ENCODE data around the gene ULK3. TPM values are rescaled to one million over a fixed set of nuclear protein-coding genes. Genes with fewer than 3 reads are reported as not detected.
A peak's percentile ranks its signal among the peaks of the same experiment; 100 is the strongest.

ULK3 gene
- total RNA-seq, 1 donor from 2014 or later, result 24.3 TPM

DNA sequence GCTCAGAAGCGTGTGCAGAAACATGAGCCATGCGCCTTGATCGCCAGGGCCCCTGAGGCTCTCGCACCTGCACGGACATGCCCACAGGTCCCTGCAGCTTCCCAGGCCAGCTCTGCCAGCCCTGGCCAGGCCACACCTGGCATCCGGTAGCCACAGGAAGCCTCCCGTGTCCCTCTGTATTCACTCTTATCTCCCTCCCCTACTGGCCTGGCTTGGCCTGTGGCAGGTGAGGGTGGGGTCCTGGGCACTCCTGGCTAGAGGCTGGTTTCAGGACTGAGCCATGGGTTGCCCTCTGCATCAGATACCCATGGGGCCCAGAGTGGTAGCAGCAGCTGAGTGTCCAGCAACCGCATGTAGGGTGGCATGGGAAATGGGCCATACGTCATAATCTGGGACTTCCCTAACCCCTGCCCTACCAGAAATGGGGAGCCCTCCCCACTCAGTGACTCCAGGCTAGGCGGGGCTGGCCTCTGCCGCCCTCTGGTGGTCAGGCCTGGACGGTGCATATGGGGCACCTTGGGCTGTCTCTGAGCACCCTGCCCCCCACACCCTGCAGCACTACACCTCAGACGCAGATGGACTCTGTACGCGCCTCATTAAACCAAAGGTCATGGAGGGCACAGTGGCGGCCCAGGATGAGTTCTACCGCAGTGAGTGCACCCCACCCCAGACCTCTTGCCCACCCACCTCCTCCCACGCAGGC, 42.9 kb downstream of the ULK3 start:
- Mint-ChIP-seq H3K4me3 (ENCODE audit: unreplicated experiment) (no peak overlapping the region), H3K9me3 (ENCODE audit: low read depth) (no peaks in the 10 kb centered on the region), H3K27me3 (ENCODE audit: low read depth) (no peaks in the 10 kb centered on the region), H3K27ac (ENCODE audit: unreplicated experiment) (peak overlapping the region; percentile 17), H3K36me3 (ENCODE audit: low read depth) (peaks cover 17% of the 10 kb centered on the region), H3K4me1 (ENCODE audit: low read depth) (no peaks in the 10 kb centered on the region)
- no peak for DNase-seq (ENCODE audit: low spot score)
- TF ChIP-seq, protein P1, sequence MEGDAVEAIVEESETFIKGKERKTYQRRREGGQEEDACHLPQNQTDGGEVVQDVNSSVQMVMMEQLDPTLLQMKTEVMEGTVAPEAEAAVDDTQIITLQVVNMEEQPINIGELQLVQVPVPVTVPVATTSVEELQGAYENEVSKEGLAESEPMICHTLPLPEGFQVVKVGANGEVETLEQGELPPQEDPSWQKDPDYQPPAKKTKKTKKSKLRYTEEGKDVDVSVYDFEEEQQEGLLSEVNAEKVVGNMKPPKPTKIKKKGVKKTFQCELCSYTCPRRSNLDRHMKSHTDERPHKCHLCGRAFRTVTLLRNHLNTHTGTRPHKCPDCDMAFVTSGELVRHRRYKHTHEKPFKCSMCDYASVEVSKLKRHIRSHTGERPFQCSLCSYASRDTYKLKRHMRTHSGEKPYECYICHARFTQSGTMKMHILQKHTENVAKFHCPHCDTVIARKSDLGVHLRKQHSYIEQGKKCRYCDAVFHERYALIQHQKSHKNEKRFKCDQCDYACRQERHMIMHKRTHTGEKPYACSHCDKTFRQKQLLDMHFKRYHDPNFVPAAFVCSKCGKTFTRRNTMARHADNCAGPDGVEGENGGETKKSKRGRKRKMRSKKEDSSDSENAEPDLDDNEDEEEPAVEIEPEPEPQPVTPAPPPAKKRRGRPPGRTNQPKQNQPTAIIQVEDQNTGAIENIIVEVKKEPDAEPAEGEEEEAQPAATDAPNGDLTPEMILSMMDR (IDR thresholded peaks at IDR 0.05), result peak; percentile 95

DNA sequence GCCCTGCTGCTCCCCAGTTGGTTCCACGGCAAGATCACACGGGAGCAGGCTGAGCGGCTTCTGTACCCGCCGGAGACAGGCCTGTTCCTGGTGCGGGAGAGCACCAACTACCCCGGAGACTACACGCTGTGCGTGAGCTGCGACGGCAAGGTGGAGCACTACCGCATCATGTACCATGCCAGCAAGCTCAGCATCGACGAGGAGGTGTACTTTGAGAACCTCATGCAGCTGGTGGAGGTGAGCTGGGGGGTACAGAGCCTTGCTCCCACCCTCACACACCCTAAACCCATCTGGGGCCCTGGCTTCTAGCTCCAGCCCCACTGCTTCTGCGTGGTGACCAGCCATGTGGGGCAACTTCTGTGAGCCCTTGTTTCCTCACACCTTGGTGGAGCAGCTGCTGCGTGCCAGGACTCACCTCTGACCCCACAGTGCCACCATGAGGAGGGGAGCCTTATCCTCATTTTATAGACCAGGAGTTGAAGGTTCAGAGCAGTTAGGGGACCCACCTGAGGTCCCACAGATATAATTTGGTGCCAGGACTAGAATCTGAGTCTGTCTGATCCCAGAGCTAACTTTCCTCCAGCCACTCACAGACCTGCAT, 43.6 kb downstream of the ULK3 start:
- no peak for DNase-seq (ENCODE audit: low spot score)
- Mint-ChIP-seq H3K4me3 (ENCODE audit: unreplicated experiment) (no peak overlapping the region), H3K36me3 (ENCODE audit: low read depth) (peaks cover 15% of the 10 kb centered on the region), H3K27ac (ENCODE audit: unreplicated experiment) (no peak overlapping the region), H3K4me1 (ENCODE audit: low read depth) (no peaks in the 10 kb centered on the region), H3K27me3 (ENCODE audit: low read depth) (no peaks in the 10 kb centered on the region), H3K9me3 (ENCODE audit: low read depth) (no peaks in the 10 kb centered on the region)
- TF ChIP-seq, protein P1 (IDR thresholded peaks at IDR 0.05), result no peak

DNA sequence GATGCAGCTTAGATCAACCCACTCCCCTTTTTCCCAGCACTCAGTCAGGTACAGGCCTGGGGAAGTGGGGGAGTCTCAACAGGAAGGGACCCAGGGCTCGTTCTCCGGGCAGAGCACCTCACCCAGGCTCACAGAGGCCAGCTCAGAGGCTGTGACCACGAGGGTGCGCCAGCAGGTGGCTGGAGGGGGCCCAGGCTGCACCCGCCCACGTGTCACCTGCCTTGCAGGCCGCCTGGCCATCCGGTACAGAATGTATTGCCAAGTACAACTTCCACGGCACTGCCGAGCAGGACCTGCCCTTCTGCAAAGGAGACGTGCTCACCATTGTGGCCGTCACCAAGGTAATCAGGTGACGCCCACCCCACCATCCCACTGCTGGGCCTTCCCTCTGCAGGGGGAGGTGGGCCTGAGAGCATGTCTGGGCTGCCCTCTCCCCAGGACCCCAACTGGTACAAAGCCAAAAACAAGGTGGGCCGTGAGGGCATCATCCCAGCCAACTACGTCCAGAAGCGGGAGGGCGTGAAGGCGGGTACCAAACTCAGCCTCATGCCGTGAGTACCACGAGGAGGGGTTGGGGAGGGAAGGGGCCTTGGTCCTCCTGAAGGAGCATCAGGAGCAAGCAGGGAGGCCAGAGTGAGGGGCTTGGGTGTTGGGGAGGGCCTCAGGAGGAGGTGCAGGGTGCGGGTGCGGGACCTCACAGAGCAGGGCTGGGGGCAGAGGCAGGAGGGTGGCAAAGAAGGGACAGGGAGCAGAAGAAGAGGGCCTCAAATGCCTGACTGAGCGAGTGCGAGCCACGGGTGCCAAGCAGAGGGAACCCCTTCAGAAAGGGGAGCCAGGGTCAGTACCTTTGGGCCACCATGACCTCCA, 44.3 kb downstream of the ULK3 start:
- no peaks in the 10 kb centered on the region for H3K27me3 Mint-ChIP-seq (ENCODE audit: low read depth)
- TF ChIP-seq, protein P1 (IDR thresholded peaks at IDR 0.05), result no peak
- no peak overlapping the region for H3K27ac Mint-ChIP-seq (ENCODE audit: unreplicated experiment)
- H3K4me3 Mint-ChIP-seq (ENCODE audit: unreplicated experiment), result no peak overlapping the region
- no peak for DNase-seq (ENCODE audit: low spot score)
- H3K4me1 Mint-ChIP-seq (ENCODE audit: low read depth), result peaks cover under 1% of the 10 kb centered on the region
- no peaks in the 10 kb centered on the region for H3K9me3 Mint-ChIP-seq (ENCODE audit: low read depth)
- H3K36me3 Mint-ChIP-seq (ENCODE audit: low read depth), result peaks cover 8% of the 10 kb centered on the region

DNA sequence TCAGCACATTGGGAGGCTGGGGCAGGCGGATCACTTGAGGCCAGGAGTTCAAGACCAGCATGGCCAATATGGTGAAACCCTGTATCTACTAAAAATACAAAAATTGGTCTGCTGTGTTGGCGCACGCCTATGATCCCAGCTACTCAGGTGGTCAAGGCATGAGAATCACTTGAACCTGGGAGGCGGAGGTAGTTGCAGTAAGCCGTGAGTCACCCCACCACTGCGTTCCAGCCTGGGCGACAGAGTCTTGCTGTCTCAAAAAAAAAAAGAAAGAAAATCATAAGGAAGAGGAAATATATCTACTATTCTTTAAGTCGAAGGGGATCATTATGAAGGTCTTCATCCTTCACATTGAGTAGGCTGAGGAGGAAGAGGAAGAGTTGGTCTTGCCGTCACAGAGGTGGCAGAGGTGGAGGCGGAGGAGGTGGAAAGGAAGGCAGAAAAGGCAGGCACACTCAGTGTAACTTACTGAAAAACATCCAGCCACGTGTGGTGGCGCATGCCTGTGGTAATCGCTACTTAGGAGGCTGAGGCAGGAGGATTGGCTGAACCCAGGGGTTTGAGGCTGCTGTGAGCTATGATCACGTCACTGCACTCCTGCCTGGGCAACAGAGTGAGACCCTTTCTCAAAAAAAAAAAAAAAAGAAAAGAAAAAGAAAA, 46.9 kb downstream of the ULK3 start:
- Mint-ChIP-seq H3K4me3 (ENCODE audit: unreplicated experiment) (no peak overlapping the region), H3K27me3 (ENCODE audit: low read depth) (no peaks in the 10 kb centered on the region), H3K9me3 (ENCODE audit: low read depth) (no peaks in the 10 kb centered on the region), H3K36me3 (ENCODE audit: low read depth) (peaks cover 5% of the 10 kb centered on the region), H3K27ac (ENCODE audit: unreplicated experiment) (peak overlapping the region; percentile 51), H3K4me1 (ENCODE audit: low read depth) (peaks cover 18% of the 10 kb centered on the region)
- TF ChIP-seq, protein P1 (IDR thresholded peaks at IDR 0.05), result no peak
- no peak for DNase-seq (ENCODE audit: low spot score)

DNA sequence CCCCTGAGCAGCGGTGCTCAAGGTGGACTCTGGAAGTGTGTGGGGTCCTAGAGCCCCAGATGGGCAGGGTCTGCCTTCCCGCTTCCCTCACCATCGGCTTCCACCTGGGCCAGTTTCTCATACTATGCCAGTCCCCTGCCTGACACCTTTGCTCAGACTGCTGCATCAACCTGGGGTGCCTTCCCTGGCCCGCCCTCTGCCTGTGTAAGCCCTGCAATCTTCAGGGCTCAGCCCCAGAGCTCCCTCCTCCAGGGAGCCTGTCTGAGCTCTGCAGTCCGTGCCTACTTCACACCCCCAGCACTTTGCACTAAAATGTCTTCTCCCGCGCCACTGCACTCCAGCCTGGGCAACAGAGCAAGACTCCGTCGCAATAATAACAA, 48.0 kb downstream of the ULK3 start:
- Mint-ChIP-seq H3K9me3 (ENCODE audit: low read depth) (no peaks in the 10 kb centered on the region), H3K4me3 (ENCODE audit: unreplicated experiment) (no peak overlapping the region), H3K27me3 (ENCODE audit: low read depth) (no peaks in the 10 kb centered on the region), H3K27ac (ENCODE audit: unreplicated experiment) (no peak overlapping the region), H3K4me1 (ENCODE audit: low read depth) (peaks cover 29% of the 10 kb centered on the region), H3K36me3 (ENCODE audit: low read depth) (peaks cover 4% of the 10 kb centered on the region)
- DNase-seq (ENCODE audit: low spot score), result no peak
- TF ChIP-seq, protein P1 (IDR thresholded peaks at IDR 0.05), result no peak

All from chondrocyte (in vitro differentiated cells).